Natural killer cell (primary cell): Measurements from ENCODE around the gene TCERG1. TPM values are rescaled to one million over a fixed set of nuclear protein-coding genes. Genes with fewer than 3 reads are reported as not detected.

ENCODE experiments used
- ATAC-seq, 3 donors: fragments of 150-1000 bp in 2 of 3; fragments of 200-7000 bp in 1 of 3; cut with Tn5 transposase; 1 replicate in 1 of 3; 2 replicates in 2 of 3; pipeline ENCODE4 v1.10.0; 2021; ENCODE audit warnings: mild to moderate bottlenecking in 2 of 3, moderate library complexity in 2 of 3
- DNase-seq, 2 donors: peaks; one replicate each; pipeline versions ENCODE4 v3.0.0 to v3.0.0-alpha.2; 2013 to 2021; ENCODE audit warnings: mixed read lengths in 1 of 2
- H3K27ac ChIP-seq: one replicate; pipeline ENCODE4 v1.5.1; 2013; ENCODE audit warnings: mild to moderate bottlenecking, low read length
- H3K27me3 ChIP-seq: one replicate; pipeline ENCODE4 v1.6.1; 2013; ENCODE audit warnings: low read length; ENCODE audit not compliant: control insufficient read depth, insufficient read depth
- H3K36me3 ChIP-seq: one replicate; pipeline ENCODE4 v1.6.1; 2013; ENCODE audit warnings: low read length; ENCODE audit not compliant: control insufficient read depth, insufficient read depth
- H3K4me1 ChIP-seq: one replicate; pipeline ENCODE4 v1.6.1; 2013; ENCODE audit warnings: low read length; ENCODE audit not compliant: control insufficient read depth, insufficient read depth
- H3K4me3 ChIP-seq: one replicate; pipeline ENCODE4 v1.5.1; 2013; ENCODE audit warnings: low read length
- H3K9me3 ChIP-seq: one replicate; pipeline ENCODE4 v1.6.1; 2013; ENCODE audit warnings: low read length; ENCODE audit not compliant: control insufficient read depth, insufficient read depth
- H3K27ac Mint-ChIP-seq, 2 donors: one replicate each; pipeline ENCODE4 v1.8.0; 2022; ENCODE audit warnings: mild to moderate bottlenecking in 2 of 2, mixed read lengths in 2 of 2, moderate library complexity in 1 of 2
- H3K27me3 Mint-ChIP-seq, 2 donors: one replicate each; pipeline ENCODE4 v1.8.0; 2022; ENCODE audit warnings: low read depth in 2 of 2, mixed read lengths in 2 of 2
- H3K36me3 Mint-ChIP-seq: one replicate; pipeline ENCODE4 v1.8.0; 2022; ENCODE audit warnings: mixed read lengths
- H3K4me1 Mint-ChIP-seq, 2 donors: one replicate each; pipeline ENCODE4 v1.8.0; 2022; ENCODE audit warnings: mixed read lengths in 2 of 2
- H3K4me3 Mint-ChIP-seq: one replicate; pipeline ENCODE4 v1.8.0; 2022; ENCODE audit warnings: mild to moderate bottlenecking, moderate library complexity, mixed read lengths
- H3K9me3 Mint-ChIP-seq, 2 donors: one replicate each; pipeline ENCODE4 v1.8.0; 2022; ENCODE audit warnings: mixed read lengths in 2 of 2
- CTCF ChIP-seq: fragments of 200-600 bp; IDR thresholded peaks from one replicate; pipeline ENCODE4 v1.8.0; 2022; ENCODE audit warnings: antibody characterized with exemption
- WGBS: methylation state at CpG from one replicate; pipeline ENCODE4 v1.1.7; 2013; ENCODE audit warnings: missing lambda C conversion rate; ENCODE audit not compliant: insufficient coverage; 5-methylcytosine and 5-hydroxymethylcytosine counted together
- intact Hi-C: fragments of 100-400 bp; cut with micrococcal nuclease; formaldehyde crosslinking; loops from one replicate; pipeline ENCODE4 v1.14.2; 2022
- total RNA-seq, 4 donors: library from RNA; stranded (reverse); fragments of 120-200 nt in 1 of 4; gene quantifications; one replicate each; pipeline versions ENCODE4 v1.2.3 to v1.2.4, GENCODE V29; 2013 to 2022

TCERG1 gene
- total RNA-seq, result 10 to 100 TPM; 77.5 to 97.0 (median 96.1) TPM
- 84.0 TPM for total RNA-seq (2013)

- H3K27ac ChIP-seq, result peak within 1 kb of the TSS; percentile 92
Observed at GRCh38 chr5:146446861-146447733, at the start of gene TCERG1. Gene TCERG1, plus strand, starts transcription at chr5:146447333. Its CDS starts 17 bp downstream, at chr5:146447350.

GRCh38 chr5:146398826-146399225 lies 48.3 kb upstream of the TCERG1 start:
- TF ChIP-seq CTCF, result no peak
- Mint-ChIP-seq H3K27ac (no peak overlapping the region), H3K27me3 (peaks cover 16 to 36% of the 10 kb centered on the region in 2 donors), H3K9me3 (no peaks in the 10 kb centered on the region), H3K4me1 (no peaks in the 10 kb centered on the region), H3K4me3 (no peak overlapping the region), H3K36me3 (no peaks in the 10 kb centered on the region)
- 92% methylated on average over 4 of the region's 4 CpGs for WGBS
- intact Hi-C loops, result no loop called here
- ATAC-seq (no peak), DNase-seq (no peak)
- no peak overlapping the region for H3K27ac ChIP-seq
- no peaks in the 10 kb centered on the region for H3K27me3 ChIP-seq
- H3K9me3 ChIP-seq, result no peaks in the 10 kb centered on the region
- H3K36me3 ChIP-seq, result no peaks in the 10 kb centered on the region
- H3K4me3 ChIP-seq, result no peak overlapping the region
- H3K4me1 ChIP-seq, result no peaks in the 10 kb centered on the region

More at GRCh38 chr5:146446861-146447733, at the start of gene TCERG1:
- TF ChIP-seq CTCF, result peak; percentile 80
- no peaks in the 10 kb centered on the region for H3K9me3 ChIP-seq
- intact Hi-C loops, result loop anchor here (1.0 to 2.0 kb wide), 2 partner anchors 244 to 265 kb away; partner anchors contain the start of genes LARS1 and RBM27
- H3K36me3 ChIP-seq, result no peaks in the 10 kb centered on the region
- Mint-ChIP-seq H3K36me3 (no peaks in the 10 kb centered on the region), H3K4me3 (peak within 1 kb of the TSS; percentile 99), H3K4me1 (peaks cover 31 to 34% of the 10 kb centered on the region in 2 donors), H3K27me3 (peaks cover 0 to 2% of the 10 kb centered on the region in 2 donors), H3K27ac (peak within 1 kb of the TSS; percentile 93 to 95), H3K9me3 (no peaks in the 10 kb centered on the region)
- under 1% methylated on average over 68 of the region's 68 CpGs for WGBS
- H3K27me3 ChIP-seq, result no peaks in the 10 kb centered on the region
- DNase-seq (peak; percentile 95 to 99), ATAC-seq (peak; percentile 90 to 95 (median 93))
- H3K4me3 ChIP-seq, result peak within 1 kb of the TSS; percentile 90
- peaks cover 13% of the 10 kb centered on the region for H3K4me1 ChIP-seq

GRCh38 chr5:146399481-146399880 lies 47.7 kb upstream of the TCERG1 start:
- TF ChIP-seq CTCF, result no peak
- ATAC-seq, result no peak
- Histone ChIP-seq H3K27me3 (no peaks in the 10 kb centered on the region), H3K36me3 (no peaks in the 10 kb centered on the region), H3K9me3 (no peaks in the 10 kb centered on the region), H3K27ac (no peak overlapping the region), H3K4me1 (no peaks in the 10 kb centered on the region), H3K4me3 (no peak overlapping the region)
- intact Hi-C loops, result no loop called here
- Mint-ChIP-seq H3K4me3 (no peak overlapping the region), H3K36me3 (no peaks in the 10 kb centered on the region), H3K9me3 (no peaks in the 10 kb centered on the region), H3K27me3 (peaks cover 15 to 32% of the 10 kb centered on the region in 2 donors), H3K27ac (no peak overlapping the region), H3K4me1 (no peaks in the 10 kb centered on the region)
- 27% methylated on average over 1 of the region's 1 CpG for WGBS
- no peak for DNase-seq
